GM19035 (cell line): Measurements from ENCODE around the gene NRK.
"Not testable (repeated sequence)": the region's sequence is repeated elsewhere in the genome, so short reads cannot be mapped to it uniquely, and the experiment has no call there.

Experiments
- ATAC-seq: cut with Tn5 transposase; IDR thresholded peaks from one replicate; pipeline ENCODE4 v1.9.1; 2021; ENCODE audit not compliant: unreplicated experiment

The NRK gene

GRCh38 chrX:105822138-105823091 is at the start of gene NRK:
TSS of gene NRK (plus strand) at chrX:105822539. CDS start at chrX:105822846, 307 bp downstream.
- ATAC-seq = no peak

GRCh38 chrX:105773801-105774200 is 48.5 kb upstream of the NRK start:
- no peak for ATAC-seq

GRCh38 chrX:105775679-105776078 is 46.7 kb upstream of the NRK start:
- no peak for ATAC-seq

GRCh38 chrX:105781804-105782203 is 40.5 kb upstream of the NRK start:
- ATAC-seq = no peak

- ATAC-seq = not testable (repeated sequence)
Measured at GRCh38 chrX:105796877-105797276, 25.5 kb upstream of the NRK start.

- ATAC-seq = no peak
Measured at GRCh38 chrX:105803891-105804290, 18.4 kb upstream of the NRK start.

- not testable (repeated sequence) for ATAC-seq
Measured at GRCh38 chrX:105805655-105806054, 16.7 kb upstream of the NRK start.

GRCh38 chrX:105816517-105816916 is 5.8 kb upstream of the NRK start:
- no peak for ATAC-seq

GRCh38 chrX:105820247-105820646 is 2.1 kb upstream of the NRK start:
- no peak for ATAC-seq

- no peak for ATAC-seq
Measured at GRCh38 chrX:105821471-105822121, 743 bp upstream of the NRK start.

- ATAC-seq = no peak
Measured at GRCh38 chrX:105823092-105823455, 735 bp downstream of the NRK start.

- ATAC-seq = no peak
Measured at GRCh38 chrX:105829011-105829410, 6.7 kb downstream of the NRK start.

- ATAC-seq = no peak
Measured at GRCh38 chrX:105837232-105837631, 14.9 kb downstream of the NRK start.

GRCh38 chrX:105845631-105846030 is 23.3 kb downstream of the NRK start:
- no peak for ATAC-seq

GRCh38 chrX:105850100-105850499 is 27.8 kb downstream of the NRK start:
- not testable (repeated sequence) for ATAC-seq

GRCh38 chrX:105865709-105866108 is 43.4 kb downstream of the NRK start:
- ATAC-seq = no peak

- ATAC-seq = no peak
Measured at GRCh38 chrX:105869701-105870100, 47.4 kb downstream of the NRK start.

GRCh38 chrX:105870445-105870844 is 48.1 kb downstream of the NRK start:
- ATAC-seq = no peak

- no peak for ATAC-seq
Measured at GRCh38 chrX:105872941-105873340, 50.6 kb downstream of the NRK start.

- ATAC-seq = no peak
Measured at GRCh38 chrX:105874790-105875189, 52.5 kb downstream of the NRK start.

- no peak for ATAC-seq
Measured at GRCh38 chrX:105876658-105877057, 54.3 kb downstream of the NRK start.

GRCh38 chrX:105880491-105880890 is 58.2 kb downstream of the NRK start:
- no peak for ATAC-seq
